HG03039 (cell line): ENCODE data around the gene GGT6.

Experiments
- ATAC-seq: cut with Tn5 transposase; IDR thresholded peaks from one replicate; pipeline ENCODE4 v1.9.1; 2021; ENCODE audit warnings: mild to moderate bottlenecking, moderate library complexity; ENCODE audit not compliant: unreplicated experiment

Gene GGT6

DNA sequence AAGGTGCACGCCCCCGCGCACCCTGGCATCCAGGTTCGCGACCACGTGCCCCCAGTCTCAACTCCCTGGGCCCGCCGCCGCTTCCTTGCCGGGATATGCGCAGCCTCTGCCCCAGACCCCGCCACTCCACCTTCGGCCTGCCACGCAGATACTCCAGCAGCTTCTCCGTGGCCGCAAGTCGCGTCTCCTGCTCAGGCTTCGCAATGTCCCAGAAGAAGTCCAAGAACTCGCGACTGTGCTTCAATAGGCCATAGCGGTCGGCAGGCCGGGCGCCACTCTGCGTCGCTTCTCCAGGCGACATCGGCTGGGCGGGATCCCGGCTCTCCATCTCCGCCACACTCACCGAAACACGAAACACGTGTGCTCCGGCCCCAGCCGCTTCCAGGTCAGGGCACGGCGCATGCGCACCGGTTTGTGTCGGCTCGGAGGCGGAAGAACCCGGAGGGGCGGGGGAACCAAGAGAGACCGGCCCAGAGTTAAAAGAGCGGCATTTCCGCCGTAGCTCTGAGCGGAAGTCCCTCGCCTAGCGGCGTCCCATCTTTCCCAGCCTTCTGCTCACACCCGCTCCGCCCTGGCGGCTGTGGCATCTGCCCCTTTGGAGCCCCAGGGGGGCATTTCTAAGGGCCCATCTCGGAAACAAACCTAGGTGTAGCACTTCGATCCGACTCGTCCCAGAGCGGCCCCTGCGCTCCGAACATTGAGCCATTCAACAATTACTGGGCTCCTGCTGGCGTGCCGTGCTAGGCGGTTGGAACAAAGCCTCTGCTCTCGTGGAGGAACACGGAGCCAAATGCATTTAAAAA lies 5.2 kb downstream of the GGT6 start, which contains the start of gene MYBBP1A:
MYBBP1A (minus strand) TSS at position 388 of the 803 bp plus-strand sequence; CDS start at position 328, 60 bp downstream.
- ATAC-seq: peak; percentile 76

GRCh38 chr17:4554441-4554996 lies 5.9 kb downstream of the GGT6 start:
- ATAC-seq: no peak

GRCh38 chr17:4553669-4554068 lies 6.7 kb downstream of the GGT6 start:
- no peak for ATAC-seq

GRCh38 chr17:4551796-4552525 lies 8.4 kb downstream of the GGT6 start:
- no peak for ATAC-seq

DNA sequence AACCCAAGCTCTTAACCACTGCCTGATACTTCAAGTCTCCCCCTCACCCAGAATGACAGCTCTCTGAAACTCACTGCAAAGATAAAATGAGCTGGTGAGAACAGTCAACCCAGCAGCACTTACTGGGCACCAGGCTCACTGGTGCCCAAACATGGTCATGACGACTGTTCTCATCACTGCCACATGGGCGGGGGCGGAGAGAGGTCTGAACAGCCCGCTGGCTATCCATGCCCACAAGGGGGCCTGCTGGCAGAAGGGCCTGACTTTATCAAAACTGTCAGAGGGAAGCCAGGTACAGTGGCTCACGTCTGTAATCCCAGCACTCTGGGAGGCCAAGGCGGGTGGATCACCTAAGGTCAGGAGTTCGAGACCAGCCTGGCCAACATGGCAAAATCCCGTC lies 9.2 kb downstream of the GGT6 start:
- no peak for ATAC-seq

- ATAC-seq: no peak
Observed at GRCh38 chr17:4550534-4551039, 9.8 kb downstream of the GGT6 start.

GRCh38 chr17:4549781-4550533 lies 10.4 kb downstream of the GGT6 start:
- ATAC-seq: no peak

DNA sequence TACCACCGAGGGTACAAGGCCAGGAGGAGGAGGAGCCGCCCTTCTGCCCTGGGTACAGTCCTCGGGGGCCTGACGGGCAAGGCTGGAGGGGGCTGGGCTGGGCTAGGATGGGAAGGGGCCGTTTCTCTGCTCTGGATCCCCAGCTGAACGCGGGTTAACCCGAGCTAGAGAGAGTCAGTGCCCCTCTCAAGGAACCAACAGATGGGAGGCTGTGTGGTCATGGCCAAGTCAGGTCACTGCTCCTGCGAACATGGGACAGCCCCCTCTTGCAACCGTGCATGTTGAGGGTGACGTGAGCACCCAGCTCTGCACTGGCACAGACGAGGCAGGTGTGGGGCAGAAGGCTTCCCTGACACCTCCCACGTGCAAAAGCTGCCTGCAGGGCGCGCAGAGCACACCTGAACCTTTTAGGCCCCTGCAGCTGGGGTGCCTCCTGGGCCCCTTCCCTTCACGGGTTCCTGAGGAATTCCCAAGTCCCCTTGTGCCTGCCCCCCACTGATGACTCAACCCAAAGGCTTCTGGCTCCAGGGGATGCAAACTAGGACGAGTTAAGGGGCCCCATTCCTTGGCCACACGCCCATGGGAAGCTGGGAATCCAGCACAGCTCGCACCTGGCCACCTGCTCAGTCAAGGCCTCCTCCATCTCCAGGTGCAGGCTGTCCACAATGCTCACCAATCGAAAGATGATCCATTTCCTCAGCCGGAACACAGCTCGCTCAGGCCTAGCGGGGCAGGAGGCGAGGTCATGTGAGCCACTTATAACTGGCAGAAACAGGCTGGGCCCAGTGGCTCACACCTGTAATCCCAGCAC lies 11.5 kb downstream of the GGT6 start:
- no peak for ATAC-seq

DNA sequence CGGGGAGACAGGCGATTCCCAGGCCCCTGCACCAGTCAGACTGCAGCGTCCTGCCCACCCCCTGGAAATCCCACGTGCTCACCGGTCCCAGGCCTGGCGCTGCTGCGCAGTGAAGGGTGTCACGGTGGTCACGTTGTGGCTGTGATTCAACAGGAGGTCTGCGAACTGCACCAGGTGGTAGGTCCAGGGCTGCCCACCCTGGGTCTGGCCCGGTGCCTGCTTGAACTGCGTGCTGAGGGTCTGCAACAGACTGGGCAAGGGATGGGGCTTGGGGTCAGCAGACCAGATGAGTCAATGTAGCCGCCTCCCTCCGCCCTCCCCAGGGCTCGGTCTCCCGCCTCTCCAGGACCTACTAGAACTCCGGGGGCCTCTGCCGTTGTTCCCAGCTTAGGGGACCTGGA lies 12.3 kb downstream of the GGT6 start:
- no peak for ATAC-seq

DNA sequence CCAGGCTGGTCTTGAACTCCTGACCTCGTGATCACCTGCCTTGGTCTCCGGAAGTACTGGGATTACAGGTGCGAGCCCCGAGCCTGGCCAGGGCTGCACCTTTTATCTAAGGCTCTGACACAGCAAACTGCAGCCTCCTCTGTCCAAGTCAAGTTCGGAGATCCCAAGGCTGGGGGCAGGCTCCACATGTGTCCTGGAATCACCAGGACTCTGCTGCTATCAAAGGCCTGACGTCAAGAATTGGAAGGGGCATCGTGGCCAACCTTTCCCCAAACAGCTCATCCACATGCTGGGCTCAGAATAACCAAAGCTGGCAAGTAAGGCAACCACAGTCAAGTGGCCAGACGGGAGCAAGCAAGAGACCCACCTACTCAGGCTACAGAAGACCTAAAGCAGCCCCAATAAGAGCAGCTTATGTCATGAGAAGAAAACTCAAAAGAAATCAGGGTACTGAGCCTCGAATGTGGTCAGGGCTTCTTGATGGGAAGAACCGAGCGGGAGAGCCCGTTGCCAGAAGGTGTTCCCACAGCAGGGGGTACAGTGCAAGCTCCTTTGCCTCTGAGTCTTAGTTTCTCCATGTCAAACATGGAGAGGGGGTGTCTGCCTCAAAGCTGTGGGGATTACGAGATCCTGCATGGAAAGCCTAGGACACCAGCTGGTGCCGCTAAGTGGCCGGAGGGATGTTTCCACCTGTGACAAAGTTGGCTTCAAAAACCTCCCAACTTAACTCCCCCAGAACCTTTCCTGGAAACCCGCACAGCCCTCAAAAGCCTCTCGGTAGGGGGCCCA lies 13.1 kb downstream of the GGT6 start:
- no peak for ATAC-seq

- no peak for ATAC-seq
Observed at GRCh38 chr17:4545217-4545951, 15.0 kb downstream of the GGT6 start.

GRCh38 chr17:4544951-4545216 lies 15.5 kb downstream of the GGT6 start:
- no peak for ATAC-seq

- no peak for ATAC-seq
Observed at GRCh38 chr17:4544135-4544950, 16.0 kb downstream of the GGT6 start.

DNA sequence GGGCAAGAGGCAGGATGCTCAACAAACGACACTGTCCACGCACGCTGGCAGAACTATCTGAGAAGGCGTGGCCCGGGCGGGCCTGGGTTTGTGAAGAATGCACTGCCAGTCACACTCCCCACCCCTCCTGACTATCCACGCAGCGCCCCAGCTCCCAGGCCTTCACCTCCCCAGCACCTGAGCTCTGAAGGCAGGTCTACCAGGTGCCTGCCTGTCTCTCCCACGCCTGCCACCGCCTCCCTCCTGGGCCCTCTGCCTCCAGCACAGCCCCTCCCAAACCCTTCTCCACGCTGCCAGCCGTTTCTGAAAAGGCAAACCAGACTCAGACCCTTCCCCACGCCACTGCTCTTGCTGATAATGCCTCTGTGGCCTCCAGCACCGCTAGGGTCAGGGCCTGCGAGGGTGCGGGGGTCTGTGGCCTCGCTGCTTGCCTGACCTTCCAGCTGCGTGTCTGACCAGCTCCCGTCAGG lies 16.8 kb downstream of the GGT6 start:
- ATAC-seq: no peak

- no peak for ATAC-seq
Observed at GRCh38 chr17:4542726-4543191, 17.6 kb downstream of the GGT6 start.

- ATAC-seq: no peak
Observed at GRCh38 chr17:4542003-4542725, 18.2 kb downstream of the GGT6 start.

DNA sequence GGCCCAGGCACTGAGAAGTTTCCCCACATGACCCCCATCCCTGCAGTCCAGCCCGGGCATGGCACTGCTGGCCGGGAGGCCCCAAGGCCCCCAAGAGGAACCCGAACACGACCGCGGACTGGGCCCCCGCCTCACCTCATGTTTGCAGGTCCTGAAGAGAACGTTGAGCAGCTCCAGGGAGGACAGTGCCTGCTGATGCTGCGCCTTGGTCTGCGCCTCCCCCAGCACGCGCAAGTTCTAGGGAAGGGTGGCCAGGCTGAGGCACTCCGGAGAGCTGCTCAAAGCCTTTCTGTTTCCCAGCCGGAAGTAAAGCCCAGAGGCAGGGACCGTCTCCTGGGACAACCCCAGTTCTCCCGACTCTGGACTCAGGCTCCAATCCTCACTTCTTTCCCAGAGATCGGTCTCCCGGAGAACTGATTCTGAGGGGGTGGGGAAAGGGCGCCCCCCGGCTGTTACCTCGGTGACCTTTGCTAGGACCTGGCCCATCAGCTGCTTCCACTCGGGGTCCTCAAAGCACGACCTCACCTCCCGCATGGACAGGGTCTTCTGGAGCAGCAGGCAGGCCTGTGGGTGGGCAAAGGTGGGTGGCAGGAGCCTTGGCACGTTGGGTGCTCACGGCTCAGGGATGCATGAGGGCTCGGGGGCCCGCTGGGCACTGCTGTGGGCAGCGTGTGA lies 18.9 kb downstream of the GGT6 start:
- ATAC-seq: no peak
